ENCODE data around the gene YBEY.

The YBEY gene

GRCh38 chr21:46323227-46323709 lies 37.1 kb downstream of the YBEY start:
- H3K27me3 ChIP-seq (ENCODE audit: control insufficient read depth, insufficient read depth, low read length) = no peaks in the 10 kb centered on the region
- H3K4me3 ChIP-seq (ENCODE audit: low read length) = peak overlapping the region; percentile 99
- H3K9ac ChIP-seq (ENCODE audit: low read depth, low read length) = peak overlapping the region; percentile 93
- peaks cover 8% of the 10 kb centered on the region for H3K36me3 ChIP-seq (ENCODE audit: insufficient read depth, low read length)
- H3K4me2 ChIP-seq (ENCODE audit: low read length) = peak overlapping the region; percentile 98
- peaks cover 33% of the 10 kb centered on the region for H3K4me1 ChIP-seq (ENCODE audit: control insufficient read depth, insufficient read depth, low read length)
- no peaks in the 10 kb centered on the region for H3K9me3 ChIP-seq (replicated peaks; ENCODE audit: low read length)

GRCh38 chr21:46323710-46324389 lies 37.7 kb downstream of the YBEY start, which contains the start of the genes C21orf58 and PCNT:
Gene C21orf58, minus strand, starts transcription at chr21:46323870. Its CDS starts 1,132 bp downstream, at chr21:46322738.
Gene PCNT, plus strand, starts transcription at chr21:46324156. Its CDS starts 73 bp downstream, at chr21:46324229.
- peak within 1 kb of the TSS; percentile 95 for H3K9ac ChIP-seq (ENCODE audit: low read depth, low read length)

GRCh38 chr21:46324390-46325072 lies 38.4 kb downstream of the YBEY start:
- peaks cover 33% of the 10 kb centered on the region for H3K4me1 ChIP-seq (ENCODE audit: control insufficient read depth, insufficient read depth, low read length)

More at GRCh38 chr21:46323710-46324389, 37.7 kb downstream of the YBEY start, which contains the start of the genes C21orf58 and PCNT:
- Histone ChIP-seq H3K4me1 (ENCODE audit: control insufficient read depth, insufficient read depth, low read length) (peaks cover 33% of the 10 kb centered on the region), H3K36me3 (ENCODE audit: insufficient read depth, low read length) (peaks cover 10% of the 10 kb centered on the region), H3K4me3 (ENCODE audit: low read length) (peak within 1 kb of the TSS; percentile 99), H3K27me3 (ENCODE audit: control insufficient read depth, insufficient read depth, low read length) (no peaks in the 10 kb centered on the region), H3K9me3 (replicated peaks; ENCODE audit: low read length) (no peaks in the 10 kb centered on the region), H3K4me2 (ENCODE audit: low read length) (peak within 1 kb of the TSS; percentile 98)

GRCh38 chr21:46325073-46325912 lies 39.2 kb downstream of the YBEY start:
- H3K4me3 ChIP-seq (ENCODE audit: low read length) = peak overlapping the region; percentile 86
- H3K27me3 ChIP-seq (ENCODE audit: control insufficient read depth, insufficient read depth, low read length) = no peaks in the 10 kb centered on the region
- peaks cover 33% of the 10 kb centered on the region for H3K4me1 ChIP-seq (ENCODE audit: control insufficient read depth, insufficient read depth, low read length)
- peak overlapping the region; percentile 85 for H3K4me2 ChIP-seq (ENCODE audit: low read length)
- peak overlapping the region; percentile 90 for H3K9ac ChIP-seq (ENCODE audit: low read depth, low read length)
- peaks cover 20% of the 10 kb centered on the region for H3K36me3 ChIP-seq (ENCODE audit: insufficient read depth, low read length)
- H3K9me3 ChIP-seq (replicated peaks; ENCODE audit: low read length) = no peaks in the 10 kb centered on the region

More at GRCh38 chr21:46324390-46325072, 38.4 kb downstream of the YBEY start:
- Histone ChIP-seq H3K9me3 (replicated peaks; ENCODE audit: low read length) (no peaks in the 10 kb centered on the region), H3K36me3 (ENCODE audit: insufficient read depth, low read length) (peaks cover 12% of the 10 kb centered on the region), H3K4me3 (ENCODE audit: low read length) (peak overlapping the region; percentile 99), H3K4me2 (ENCODE audit: low read length) (peak overlapping the region; percentile 86), H3K9ac (ENCODE audit: low read depth, low read length) (peak overlapping the region; percentile 95), H3K27me3 (ENCODE audit: control insufficient read depth, insufficient read depth, low read length) (no peaks in the 10 kb centered on the region)

- H3K4me1 ChIP-seq (ENCODE audit: control insufficient read depth, insufficient read depth, low read length) = peaks cover 32% of the 10 kb centered on the region
- peak overlapping the region; percentile 85 for H3K4me2 ChIP-seq (ENCODE audit: low read length)
- peak overlapping the region; percentile 90 for H3K9ac ChIP-seq (ENCODE audit: low read depth, low read length)
- no peak overlapping the region for H3K4me3 ChIP-seq (ENCODE audit: low read length)
- peaks cover 26% of the 10 kb centered on the region for H3K36me3 ChIP-seq (ENCODE audit: insufficient read depth, low read length)
- no peaks in the 10 kb centered on the region for H3K9me3 ChIP-seq (replicated peaks; ENCODE audit: low read length)
- H3K27me3 ChIP-seq (ENCODE audit: control insufficient read depth, insufficient read depth, low read length) = no peaks in the 10 kb centered on the region
These were observed 40.1 kb downstream of the YBEY start for GRCh38 chr21:46326110-46326703.

- peaks cover 31% of the 10 kb centered on the region for H3K36me3 ChIP-seq (ENCODE audit: insufficient read depth, low read length)
- H3K4me2 ChIP-seq (ENCODE audit: low read length) = no peak overlapping the region
- no peaks in the 10 kb centered on the region for H3K27me3 ChIP-seq (ENCODE audit: control insufficient read depth, insufficient read depth, low read length)
- H3K4me1 ChIP-seq (ENCODE audit: control insufficient read depth, insufficient read depth, low read length) = peaks cover 26% of the 10 kb centered on the region
- no peak overlapping the region for H3K9ac ChIP-seq (ENCODE audit: low read depth, low read length)
- no peaks in the 10 kb centered on the region for H3K9me3 ChIP-seq (replicated peaks; ENCODE audit: low read length)
- H3K4me3 ChIP-seq (ENCODE audit: low read length) = no peak overlapping the region
These were observed 41.6 kb downstream of the YBEY start for GRCh38 chr21:46327711-46328110.

- Histone ChIP-seq H3K27me3 (ENCODE audit: control insufficient read depth, insufficient read depth, low read length) (no peaks in the 10 kb centered on the region), H3K36me3 (ENCODE audit: insufficient read depth, low read length) (peaks cover 31% of the 10 kb centered on the region), H3K9ac (ENCODE audit: low read depth, low read length) (no peak overlapping the region), H3K4me3 (ENCODE audit: low read length) (no peak overlapping the region), H3K4me2 (ENCODE audit: low read length) (no peak overlapping the region), H3K9me3 (replicated peaks; ENCODE audit: low read length) (no peaks in the 10 kb centered on the region), H3K4me1 (ENCODE audit: control insufficient read depth, insufficient read depth, low read length) (peaks cover 24% of the 10 kb centered on the region)
These were observed 42.0 kb downstream of the YBEY start for GRCh38 chr21:46328151-46328550.

GRCh38 chr21:46329796-46330195 lies 43.7 kb downstream of the YBEY start:
- no peaks in the 10 kb centered on the region for H3K27me3 ChIP-seq (ENCODE audit: control insufficient read depth, insufficient read depth, low read length)
- no peak overlapping the region for H3K9ac ChIP-seq (ENCODE audit: low read depth, low read length)
- no peak overlapping the region for H3K4me2 ChIP-seq (ENCODE audit: low read length)
- no peaks in the 10 kb centered on the region for H3K9me3 ChIP-seq (replicated peaks; ENCODE audit: low read length)
- H3K4me1 ChIP-seq (ENCODE audit: control insufficient read depth, insufficient read depth, low read length) = peaks cover 24% of the 10 kb centered on the region
- H3K4me3 ChIP-seq (ENCODE audit: low read length) = no peak overlapping the region
- peaks cover 36% of the 10 kb centered on the region for H3K36me3 ChIP-seq (ENCODE audit: insufficient read depth, low read length)

- Histone ChIP-seq H3K27me3 (ENCODE audit: control insufficient read depth, insufficient read depth, low read length) (no peaks in the 10 kb centered on the region), H3K9ac (ENCODE audit: low read depth, low read length) (no peak overlapping the region), H3K9me3 (replicated peaks; ENCODE audit: low read length) (no peaks in the 10 kb centered on the region), H3K4me3 (ENCODE audit: low read length) (no peak overlapping the region), H3K4me2 (ENCODE audit: low read length) (no peak overlapping the region), H3K4me1 (ENCODE audit: control insufficient read depth, insufficient read depth, low read length) (peaks cover 11% of the 10 kb centered on the region), H3K36me3 (ENCODE audit: insufficient read depth, low read length) (peaks cover 48% of the 10 kb centered on the region)
These were observed 48.4 kb downstream of the YBEY start for GRCh38 chr21:46334351-46335140.

GRCh38 chr21:46336603-46337002 lies 50.5 kb downstream of the YBEY start:
- H3K4me1 ChIP-seq (ENCODE audit: control insufficient read depth, insufficient read depth, low read length) = peaks cover 11% of the 10 kb centered on the region
- no peak overlapping the region for H3K9ac ChIP-seq (ENCODE audit: low read depth, low read length)
- H3K4me3 ChIP-seq (ENCODE audit: low read length) = no peak overlapping the region
- H3K36me3 ChIP-seq (ENCODE audit: insufficient read depth, low read length) = peaks cover 37% of the 10 kb centered on the region
- H3K9me3 ChIP-seq (replicated peaks; ENCODE audit: low read length) = no peaks in the 10 kb centered on the region
- no peaks in the 10 kb centered on the region for H3K27me3 ChIP-seq (ENCODE audit: control insufficient read depth, insufficient read depth, low read length)
- H3K4me2 ChIP-seq (ENCODE audit: low read length) = no peak overlapping the region

All from skeletal muscle satellite cell (primary cell).